Measurements from ENCODE around the gene SLC22A12. TPM values are rescaled to one million over a fixed set of nuclear protein-coding genes. Genes with fewer than 3 reads are reported as not detected.

The SLC22A12 gene
- total RNA-seq, 1 experiment from 2014 or later: not detected

- H3K27ac ChIP-seq (ENCODE audit: low read length): no peak overlapping the region
- ChIA-PET POLR2A (ENCODE audit: unreplicated experiment) (no interaction called here), CTCF (no interaction called here)
- no peak for ATAC-seq
- no peaks in the 10 kb centered on the region for H3F3A ChIP-seq (ENCODE audit: low read length, unreplicated experiment)
- no peaks in the 10 kb centered on the region for H3K9me2 ChIP-seq (replicated peaks; ENCODE audit: low read length)
- H3K27me3 ChIP-seq (ENCODE audit: low read length): peaks cover 35% of the 10 kb centered on the region
- no peaks in the 10 kb centered on the region for H3K79me2 ChIP-seq (ENCODE audit: low read length)
- H3K9me3 ChIP-seq (ENCODE audit: low read length): no peaks in the 10 kb centered on the region
- no peaks in the 10 kb centered on the region for H3K4me1 ChIP-seq (ENCODE audit: insufficient read depth, low read length)
- no TSS peak for BruUV-seq (replicated peaks)
- no peak for DNase-seq
- H3K4me3 ChIP-seq (ENCODE audit: low read length): no peak overlapping the region
- no peak overlapping the region for H3K4me2 ChIP-seq (ENCODE audit: low read length)
- H3K9ac ChIP-seq (ENCODE audit: low read length): no peak overlapping the region
- no peaks in the 10 kb centered on the region for H4K20me1 ChIP-seq (ENCODE audit: low read length)
- H3K36me3 ChIP-seq (ENCODE audit: low read depth, low read length): no peaks in the 10 kb centered on the region
- no peak for TF ChIP-seq EZH2 (IDR thresholded peaks at IDR 0.05; ENCODE audit: low read length, unreplicated experiment)
- TF ChIP-seq EZH2phosphoT487 (IDR thresholded peaks at IDR 0.05; ENCODE audit: borderline replicate concordance, low read length): no peak
- no peak for TF ChIP-seq CTCF (conservative IDR thresholded peaks at IDR 0.05; ENCODE audit: low read depth, low read length)
- no peak overlapping the region for H2AFZ ChIP-seq (ENCODE audit: low read length)
- intact Hi-C loops (cut with micrococcal nuclease): no loop called here
Measured at GRCh38 chr11:64603411-64604110, 12.5 kb downstream of the SLC22A12 start.

- no peak overlapping the region for H3K4me3 ChIP-seq (ENCODE audit: low read length)
- H3K36me3 ChIP-seq (ENCODE audit: low read depth, low read length): no peaks in the 10 kb centered on the region
- no peak for ATAC-seq
- BruUV-seq (replicated peaks): no TSS peak
- H3K4me1 ChIP-seq (ENCODE audit: insufficient read depth, low read length): no peaks in the 10 kb centered on the region
- no peaks in the 10 kb centered on the region for H3K9me3 ChIP-seq (ENCODE audit: low read length)
- no peaks in the 10 kb centered on the region for H3F3A ChIP-seq (ENCODE audit: low read length, unreplicated experiment)
- H3K27me3 ChIP-seq (ENCODE audit: low read length): peaks cover 41% of the 10 kb centered on the region
- no peaks in the 10 kb centered on the region for H3K79me2 ChIP-seq (ENCODE audit: low read length)
- intact Hi-C loops (cut with micrococcal nuclease): no loop called here
- CTCF ChIA-PET: interaction anchor here (0.6 kb wide), 1 partner anchor 21 kb away, joined by 4 read pairs; no protein-coding TSS in a partner anchor
- TF ChIP-seq CTCF (conservative IDR thresholded peaks at IDR 0.05; ENCODE audit: low read depth, low read length) (no peak), EZH2 (IDR thresholded peaks at IDR 0.05; ENCODE audit: low read length, unreplicated experiment) (no peak), EZH2phosphoT487 (IDR thresholded peaks at IDR 0.05; ENCODE audit: borderline replicate concordance, low read length) (no peak)
- no peak overlapping the region for H3K9ac ChIP-seq (ENCODE audit: low read length)
- no peak for DNase-seq
- no peak overlapping the region for H3K4me2 ChIP-seq (ENCODE audit: low read length)
- no peaks in the 10 kb centered on the region for H4K20me1 ChIP-seq (ENCODE audit: low read length)
- POLR2A ChIA-PET (ENCODE audit: unreplicated experiment): no interaction called here
- no peaks in the 10 kb centered on the region for H3K9me2 ChIP-seq (replicated peaks; ENCODE audit: low read length)
- no peak overlapping the region for H3K27ac ChIP-seq (ENCODE audit: low read length)
- no peak overlapping the region for H2AFZ ChIP-seq (ENCODE audit: low read length)
Measured at GRCh38 chr11:64604458-64605243, 13.6 kb downstream of the SLC22A12 start.

DNA sequence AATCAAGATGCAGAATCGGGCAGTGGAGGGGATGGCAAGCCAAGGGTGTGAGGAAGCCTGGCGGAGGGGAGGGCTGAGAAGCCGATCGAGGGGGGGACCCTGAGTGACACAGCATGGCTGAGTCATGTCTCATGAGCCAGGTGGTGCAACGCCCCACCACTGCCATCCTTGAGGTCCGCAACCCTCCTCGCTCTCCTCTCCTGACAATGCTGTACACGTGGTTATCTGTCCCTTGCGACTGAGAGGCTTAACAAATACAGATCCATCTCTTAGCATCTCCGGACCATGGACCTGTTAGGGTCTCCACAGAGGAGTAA, 14.2 kb downstream of the SLC22A12 start:
- ATAC-seq (no peak), DNase-seq (no peak)
- H2AFZ ChIP-seq (ENCODE audit: low read length): no peak overlapping the region
- no peak overlapping the region for H3K4me3 ChIP-seq (ENCODE audit: low read length)
- no peaks in the 10 kb centered on the region for H3K79me2 ChIP-seq (ENCODE audit: low read length)
- CTCF ChIA-PET: interaction anchor here (0.6 kb wide), 1 partner anchor 20 kb away, joined by 4 read pairs; no protein-coding TSS in a partner anchor
- no TSS peak for BruUV-seq (replicated peaks)
- POLR2A ChIA-PET (ENCODE audit: unreplicated experiment): no interaction called here
- no peaks in the 10 kb centered on the region for H4K20me1 ChIP-seq (ENCODE audit: low read length)
- no peak overlapping the region for H3K4me2 ChIP-seq (ENCODE audit: low read length)
- intact Hi-C loops (cut with micrococcal nuclease): no loop called here
- H3K27me3 ChIP-seq (ENCODE audit: low read length): peaks cover 42% of the 10 kb centered on the region
- no peaks in the 10 kb centered on the region for H3K9me3 ChIP-seq (ENCODE audit: low read length)
- no peak overlapping the region for H3K27ac ChIP-seq (ENCODE audit: low read length)
- TF ChIP-seq EZH2 (IDR thresholded peaks at IDR 0.05; ENCODE audit: low read length, unreplicated experiment) (no peak), CTCF (conservative IDR thresholded peaks at IDR 0.05; ENCODE audit: low read depth, low read length) (no peak), EZH2phosphoT487 (IDR thresholded peaks at IDR 0.05; ENCODE audit: borderline replicate concordance, low read length) (no peak)
- no peak overlapping the region for H3K9ac ChIP-seq (ENCODE audit: low read length)
- no peaks in the 10 kb centered on the region for H3F3A ChIP-seq (ENCODE audit: low read length, unreplicated experiment)
- H3K36me3 ChIP-seq (ENCODE audit: low read depth, low read length): no peaks in the 10 kb centered on the region
- H3K9me2 ChIP-seq (replicated peaks; ENCODE audit: low read length): no peaks in the 10 kb centered on the region
- no peaks in the 10 kb centered on the region for H3K4me1 ChIP-seq (ENCODE audit: insufficient read depth, low read length)
